Astrocyte of the spinal cord (primary cell): Measurements from ENCODE around the gene OPRM1.

Source experiments
- DNase-seq: peaks from one replicate; pipeline ENCODE4 v3.0.0; 2011; ENCODE audit warnings: low read depth, low spot score
- H3K4me3 ChIP-seq: 2 replicates; pipeline ENCODE4 v1.5.1; 2011; ENCODE audit warnings: low read depth, mild to moderate bottlenecking, low read length, moderate library complexity
- CTCF ChIP-seq: IDR thresholded peaks from 2 replicates; pipeline ENCODE4 v1.5.1; 2012; ENCODE audit warnings: low read depth, mild to moderate bottlenecking, low read length, inconsistent platforms
- in situ Hi-C: cut with HindIII; loops from 2 replicates; pipeline ENCODE4 v1.10.0; 2017; ENCODE audit warnings: low sequenced_read_pairs

OPRM1 gene

DNA sequence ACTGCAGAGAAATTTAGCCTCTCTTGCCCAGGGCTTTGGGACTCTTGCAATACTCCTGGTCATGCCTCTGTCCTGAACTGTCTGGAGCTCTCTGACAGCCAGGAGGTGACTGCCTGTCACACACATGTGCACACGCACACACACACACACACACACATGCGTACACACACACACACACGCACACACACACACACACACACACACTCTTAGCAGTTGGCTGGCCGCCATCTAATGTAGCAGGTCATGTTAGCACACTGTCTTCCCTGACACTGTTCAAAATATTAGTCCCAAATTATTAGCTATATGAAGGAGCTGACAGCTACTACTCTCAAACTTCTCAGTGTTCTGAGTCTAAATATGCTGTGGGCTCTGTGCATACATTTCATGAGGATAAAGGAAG, 256.7 kb downstream of the OPRM1 start:
- DNase-seq: no peak
- H3K4me3 ChIP-seq: no peak overlapping the region
- in situ Hi-C loops: no loop called here
- no peak for TF ChIP-seq CTCF
